ENCODE data around the gene MRPS10.

Gene MRPS10

DNA sequence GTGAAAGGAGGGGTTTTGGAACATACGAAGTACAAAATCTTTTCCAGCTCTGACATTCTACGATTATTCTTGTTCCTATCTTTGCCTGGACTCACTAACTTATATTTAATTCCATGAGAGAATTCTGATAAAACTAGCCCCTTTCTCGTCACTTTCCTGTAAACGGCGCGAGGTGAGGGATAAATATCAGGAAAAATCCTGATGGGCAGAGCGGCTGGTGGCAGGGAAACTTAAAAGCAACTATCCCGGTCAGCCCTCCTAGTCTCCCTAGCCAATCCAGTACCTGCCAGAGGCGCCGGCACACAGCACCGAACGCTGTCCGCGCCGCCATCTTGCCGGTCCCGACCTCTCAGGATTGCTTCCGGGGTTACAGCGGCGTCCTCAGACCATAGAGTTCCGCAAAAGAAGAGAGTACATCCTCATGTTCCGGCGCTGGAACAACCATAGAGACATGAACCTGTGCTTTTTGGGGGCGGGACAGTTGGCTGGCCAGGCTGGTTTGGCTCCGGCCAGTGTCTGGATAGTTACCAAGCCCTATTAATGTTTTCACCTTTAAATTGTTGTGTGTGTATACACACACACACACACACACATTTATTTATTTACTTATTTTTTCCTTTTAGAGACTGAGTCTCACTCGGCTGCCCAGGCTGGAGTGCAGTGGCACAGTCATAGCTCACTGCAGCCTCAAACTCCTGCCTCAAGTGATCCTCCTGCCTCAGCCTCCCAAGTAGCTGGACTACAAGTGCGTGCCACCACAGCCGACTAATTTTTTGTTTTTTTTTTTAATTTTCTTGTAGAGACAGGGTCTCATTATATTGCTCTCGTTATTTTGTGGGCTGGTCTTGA is at the start of gene MRPS10:
MRPS10 (minus strand) TSS at position 343 of the 849 bp plus-strand sequence; CDS start at position 331, 12 bp downstream.
- peak; percentile 93 for DNase-seq

DNA sequence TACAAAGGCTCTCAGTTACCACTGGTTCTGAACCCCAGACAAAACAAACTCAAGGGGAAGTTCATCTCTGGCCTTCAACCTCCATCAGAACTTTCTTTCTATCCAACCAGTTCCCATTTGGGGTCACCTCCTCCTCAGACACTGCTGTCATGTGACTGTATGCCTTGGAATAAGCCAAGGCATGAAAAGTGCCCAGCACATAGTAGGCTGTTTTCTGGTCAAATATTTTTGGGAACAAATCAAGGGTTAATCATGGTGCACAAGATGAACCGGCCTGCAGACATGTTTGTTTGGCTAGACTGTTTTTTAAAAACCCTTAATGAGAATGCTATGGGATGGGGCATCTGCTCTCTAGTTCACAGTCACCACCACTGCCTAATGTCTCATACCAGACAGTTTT is 48.9 kb upstream of the MRPS10 start:
- no peak for DNase-seq

DNA sequence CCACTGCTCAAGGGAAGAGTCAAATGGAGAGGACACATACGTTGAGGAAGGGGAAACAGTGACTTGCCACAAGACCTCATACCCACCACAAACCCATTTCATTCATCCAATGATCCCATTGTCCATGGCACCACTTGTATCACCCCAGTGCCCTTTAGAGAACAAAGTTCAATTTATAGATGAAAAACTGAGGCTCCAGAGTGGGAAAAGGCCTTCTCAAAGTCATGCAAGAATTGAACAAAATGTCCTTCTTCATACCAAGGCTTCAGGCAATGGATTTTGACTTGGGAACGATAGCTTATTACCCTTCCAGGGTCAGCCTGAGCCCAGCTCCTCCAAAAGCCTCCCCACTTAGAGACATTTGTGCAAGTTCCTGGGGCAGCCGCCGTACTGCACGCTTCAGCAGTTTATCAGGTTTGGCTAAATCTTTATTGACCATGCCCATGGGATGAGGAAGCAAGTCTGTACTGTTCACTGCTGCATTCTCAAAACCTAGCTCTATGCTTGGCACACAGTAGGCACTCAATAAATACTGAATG is 47.3 kb upstream of the MRPS10 start:
- no peak for DNase-seq

DNA sequence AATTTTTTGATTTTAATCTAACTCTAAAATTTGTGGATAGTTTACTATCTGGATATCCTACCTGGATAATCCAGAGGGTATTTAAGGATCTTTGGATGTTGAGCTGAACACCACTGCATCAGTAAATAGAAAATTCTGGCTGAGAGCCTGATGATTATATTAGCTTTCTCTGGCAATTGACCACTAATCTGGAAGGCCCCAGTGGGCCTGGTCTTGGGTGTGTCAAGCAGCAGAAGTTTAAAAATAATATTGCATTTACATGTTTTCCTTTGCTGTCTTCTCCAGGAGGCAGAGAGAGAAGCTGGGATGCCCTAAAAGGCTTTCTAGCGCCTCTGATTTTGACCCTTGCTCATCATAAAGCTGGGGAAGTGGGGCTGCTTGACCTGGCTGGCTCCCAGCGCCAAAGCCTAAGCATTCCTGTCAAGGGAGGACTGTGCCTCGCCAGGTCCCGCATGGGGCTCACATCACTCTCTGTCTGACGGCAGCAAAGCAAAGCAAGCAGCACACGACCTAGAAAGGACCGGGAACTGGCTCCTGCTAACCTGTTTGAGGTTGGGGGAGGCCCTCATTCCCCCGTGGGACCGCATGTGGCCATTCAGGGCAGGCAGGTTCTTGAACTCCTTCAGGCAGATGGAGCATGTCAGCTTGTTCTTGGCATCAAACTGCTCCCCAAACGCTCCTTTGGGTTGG is 46.6 kb upstream of the MRPS10 start:
- no peak for DNase-seq

GRCh38 chr6:42263165-42263728 is 45.6 kb upstream of the MRPS10 start:
- no peak for DNase-seq

DNA sequence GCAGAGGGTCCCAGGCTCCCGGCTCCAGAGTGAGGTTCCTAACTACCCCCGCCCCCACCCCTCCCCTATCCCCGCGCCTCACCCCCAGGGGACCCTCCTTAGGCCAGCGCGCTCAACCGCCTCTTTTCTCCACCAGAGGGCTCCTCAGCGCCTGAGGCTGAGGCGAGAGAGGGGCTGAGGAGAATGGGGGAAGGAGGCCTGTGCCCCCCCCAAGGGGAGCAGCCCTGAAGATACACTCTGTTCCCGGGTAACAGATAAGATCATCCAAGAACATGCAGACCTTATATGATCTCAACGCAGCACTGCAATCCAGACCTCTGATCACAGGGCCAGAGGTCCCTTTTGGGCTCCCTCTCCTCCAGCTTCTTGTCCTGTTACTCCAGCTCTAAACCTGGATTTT is 43.3 kb upstream of the MRPS10 start:
- DNase-seq, result no peak

GRCh38 chr6:42260396-42260888 is 42.8 kb upstream of the MRPS10 start:
- no peak for DNase-seq

GRCh38 chr6:42259841-42260395 is 42.3 kb upstream of the MRPS10 start:
- DNase-seq, result no peak

GRCh38 chr6:42259286-42259685 is 41.6 kb upstream of the MRPS10 start:
- no peak for DNase-seq

- DNase-seq, result no peak
Measured at GRCh38 chr6:42257614-42258013, 40.0 kb upstream of the MRPS10 start.

DNA sequence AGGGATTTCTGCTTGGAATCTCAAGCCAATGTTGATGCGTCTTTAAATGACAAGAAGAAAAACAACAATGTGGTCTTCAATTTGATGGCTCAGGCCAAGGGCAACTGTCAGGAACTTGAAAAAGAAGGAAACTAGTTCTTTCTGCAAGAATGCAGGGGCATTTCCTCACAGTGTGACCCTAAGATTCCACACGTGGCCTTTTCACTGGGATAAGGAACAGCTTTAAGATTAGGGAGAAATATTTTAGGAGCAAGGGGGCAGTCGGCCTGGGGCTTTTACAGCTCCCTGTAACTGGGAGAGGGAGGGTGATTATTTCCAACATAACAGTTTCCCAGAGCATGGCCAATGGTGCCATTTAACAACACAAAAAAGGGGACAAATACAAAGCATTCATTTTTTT is 39.4 kb upstream of the MRPS10 start:
- no peak for DNase-seq

GRCh38 chr6:42255050-42255449 is 37.4 kb upstream of the MRPS10 start:
- no peak for DNase-seq

GRCh38 chr6:42254505-42254904 is 36.8 kb upstream of the MRPS10 start:
- DNase-seq, result no peak

- no peak for DNase-seq
Measured at GRCh38 chr6:42251911-42252637, 34.4 kb upstream of the MRPS10 start.

- DNase-seq, result no peak
Measured at GRCh38 chr6:42251500-42251899, 33.8 kb upstream of the MRPS10 start.

GRCh38 chr6:42250274-42250931 is 32.7 kb upstream of the MRPS10 start:
- DNase-seq, result no peak

GRCh38 chr6:42249279-42249678 is 31.6 kb upstream of the MRPS10 start:
- no peak for DNase-seq

DNA sequence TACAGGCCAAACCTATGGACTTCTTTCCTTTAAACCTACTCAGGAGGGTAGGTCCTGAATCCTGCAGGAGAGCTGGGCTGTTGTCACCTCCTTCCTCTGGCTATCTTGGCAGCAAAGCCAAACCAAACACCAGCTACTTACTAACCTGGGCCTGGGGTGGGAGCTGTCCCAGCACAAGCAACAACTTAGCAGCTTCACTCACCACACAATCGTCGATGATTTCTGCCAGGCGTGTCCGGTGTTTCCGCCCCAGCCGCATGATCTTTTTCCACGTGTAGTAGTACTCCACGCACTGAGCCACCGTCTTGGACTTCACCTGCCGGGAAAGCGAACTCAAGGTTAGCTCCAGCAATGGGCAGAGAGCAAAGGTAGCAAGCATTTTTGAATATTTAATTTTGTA is 25.4 kb upstream of the MRPS10 start:
- DNase-seq, result no peak

GRCh38 chr6:42241915-42242314 is 24.3 kb upstream of the MRPS10 start:
- DNase-seq, result peak; percentile 65

GRCh38 chr6:42239736-42240375 is 22.2 kb upstream of the MRPS10 start:
- no peak for DNase-seq

DNA sequence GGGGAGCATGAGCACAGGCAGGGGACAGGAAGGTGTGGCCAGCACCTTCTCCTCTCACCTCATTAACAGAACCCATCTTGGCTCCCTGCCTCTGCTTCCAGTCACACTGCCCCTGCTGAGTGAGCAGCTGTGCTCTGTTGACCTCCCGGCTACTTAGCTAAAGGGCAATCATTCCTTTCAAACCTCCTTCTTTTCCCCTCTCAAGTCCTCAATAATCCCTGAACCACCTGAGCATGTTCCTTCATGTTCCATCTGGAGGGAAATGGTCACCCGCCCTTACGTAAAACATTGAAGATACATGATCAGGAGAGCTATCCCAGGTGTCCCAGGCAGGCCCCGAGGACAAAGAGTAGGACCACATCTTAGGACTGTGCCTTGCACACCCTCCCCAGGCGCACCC is 21.7 kb upstream of the MRPS10 start:
- no peak for DNase-seq

All from NCI-H526 treated with DMSO at 0.1 percent for 48 hours (cell line).